ENCODE data around the gene COL6A1. TPM values are rescaled to one million over a fixed set of nuclear protein-coding genes. Genes with fewer than 3 reads are reported as not detected.

The COL6A1 gene
- total RNA-seq, 1 experiment from 2014 or later = 193 TPM

GRCh38 chr21:45945868-45946210 is 35.7 kb upstream of the COL6A1 start:
- no peak overlapping the region for H3K23ac ChIP-seq (ENCODE audit: insufficient read length, low read depth, low read length)
- no peak overlapping the region for H2BK12ac ChIP-seq (ENCODE audit: insufficient read length, low read depth, low read length)
- no peak for DNase-seq
- no peak overlapping the region for H3K18ac ChIP-seq (ENCODE audit: insufficient read length, low read depth, low read length)
- no peak overlapping the region for H3K4me2 ChIP-seq (ENCODE audit: insufficient read depth, insufficient read length, low read length)
- H3K4me1 Mint-ChIP-seq = peaks cover 7 to 12% of the 10 kb centered on the region in 2 experiments
- no peak overlapping the region for H2AK5ac ChIP-seq (ENCODE audit: insufficient read length, low read length)
- no peak overlapping the region for H4K8ac ChIP-seq (replicated peaks; ENCODE audit: insufficient read length, low read depth, low read length)
- H3K14ac ChIP-seq (ENCODE audit: insufficient read depth, low read length) = no peak overlapping the region
- H3K4ac ChIP-seq (ENCODE audit: low read depth, low read length) = no peak overlapping the region
- H3K9me3 ChIP-seq (ENCODE audit: control insufficient read depth, low read depth, low read length) = no peaks in the 10 kb centered on the region
- no peak overlapping the region for H4K91ac ChIP-seq (ENCODE audit: insufficient read length, low read depth, low read length)
- H2BK5ac ChIP-seq (ENCODE audit: insufficient read length, low read length) = no peak overlapping the region
- no peaks in the 10 kb centered on the region for H3K23me2 ChIP-seq (ENCODE audit: insufficient read length, low read depth, low read length, poor library complexity, severe bottlenecking)
- no peak overlapping the region for H3K9ac ChIP-seq (ENCODE audit: extremely low read depth, insufficient read length, low read length)
- no peaks in the 10 kb centered on the region for H3K4me1 ChIP-seq (ENCODE audit: insufficient read depth, low read length)
- no peak overlapping the region; a peak in 1 of 7 replicates for H3K27ac Mint-ChIP-seq
- H3K27me3 Mint-ChIP-seq (ENCODE audit: low read depth) = peaks cover 26% of the 10 kb centered on the region
- H3T11ph ChIP-seq (ENCODE audit: low read length) = no peak overlapping the region
- no peaks in the 10 kb centered on the region for H3K36me3 Mint-ChIP-seq (ENCODE audit: insufficient read depth in 1 of 3, low read depth in 3 of 3)
- H3K9me3 Mint-ChIP-seq = no peaks in the 10 kb centered on the region; a peak in 1 of 5 replicates
- H2BK15ac ChIP-seq (ENCODE audit: low read depth, low read length) = no peak overlapping the region
- H3K56ac ChIP-seq (ENCODE audit: insufficient read length, low read depth, low read length) = no peak overlapping the region
- TF ChIP-seq CTCF (conservative IDR thresholded peaks at IDR 0.05) = no peak
- H2BK120ac ChIP-seq (ENCODE audit: low read depth, low read length, poor library complexity, severe bottlenecking) = no peak overlapping the region
- H2AFZ ChIP-seq (ENCODE audit: low read length) = no peak overlapping the region
- H3K27ac ChIP-seq (ENCODE audit: insufficient read length, low read depth, low read length) = no peak overlapping the region
- H4K5ac ChIP-seq (ENCODE audit: insufficient read length, low read depth, low read length) = no peak overlapping the region
- no peaks in the 10 kb centered on the region for H3K79me2 ChIP-seq (ENCODE audit: insufficient read depth, low read length)
- no CpG with 5 or more reads among the region's 12 CpGs for WGBS (ENCODE audit: extremely low coverage, insufficient read length, low lambda C conversion rate)
- H4K20me1 ChIP-seq (ENCODE audit: control insufficient read depth, insufficient read depth, insufficient read length) = no peaks in the 10 kb centered on the region
- H3K79me1 ChIP-seq (ENCODE audit: insufficient read depth, low read depth, low read length, poor library complexity, severe bottlenecking) = no peaks in the 10 kb centered on the region
- no peak overlapping the region for H2BK20ac ChIP-seq (ENCODE audit: low read depth, low read length, poor library complexity, severe bottlenecking)
- H3K4me3 Mint-ChIP-seq = no peak overlapping the region
- H3K27me3 ChIP-seq (ENCODE audit: insufficient read depth, low read length) = no peaks in the 10 kb centered on the region
